Measurements from ENCODE around the gene EIF5.
A peak's percentile ranks its signal among the peaks of the same experiment; 100 is the strongest.

The EIF5 gene

GRCh38 chr14:103346286-103346685 lies 12.2 kb downstream of the EIF5 start:
- H3K36me3 ChIP-seq (ENCODE audit: control insufficient read depth in 2 of 2, insufficient read depth in 1 of 2, low read length in 2 of 2), result peaks cover 16 to 32% of the 10 kb centered on the region in 2 experiments
- H3K27ac ChIP-seq (ENCODE audit: extremely low read depth, low read depth, low read length), result no peak overlapping the region
- no peaks in the 10 kb centered on the region for H3K4me1 ChIP-seq (ENCODE audit: control insufficient read depth, insufficient read depth, low read length)
- H3K9me3 ChIP-seq (ENCODE audit: control insufficient read depth, insufficient read depth, low read depth, low read length), result no peaks in the 10 kb centered on the region
- ChIA-PET POLR2A (interaction anchor here (0.7 to 5.0 kb wide), 3 partner anchors 9 to 59 kb away, joined by 3 to 46 read pairs (median 6); partner anchors contain the start of gene EIF5), CTCF (interaction anchor here (0.7 kb wide), 1 partner anchor 100 kb away, joined by 5 read pairs; no protein-coding TSS in a partner anchor)
- no peak overlapping the region for H3K4me3 ChIP-seq (ENCODE audit: low read depth, low read length)
- TF ChIP-seq ZNF510 (tag by site-specific recombination; IDR thresholded peaks at IDR 0.05; ENCODE audit: insufficient replicate concordance), result no peak
- TF ChIP-seq, protein P1, sequence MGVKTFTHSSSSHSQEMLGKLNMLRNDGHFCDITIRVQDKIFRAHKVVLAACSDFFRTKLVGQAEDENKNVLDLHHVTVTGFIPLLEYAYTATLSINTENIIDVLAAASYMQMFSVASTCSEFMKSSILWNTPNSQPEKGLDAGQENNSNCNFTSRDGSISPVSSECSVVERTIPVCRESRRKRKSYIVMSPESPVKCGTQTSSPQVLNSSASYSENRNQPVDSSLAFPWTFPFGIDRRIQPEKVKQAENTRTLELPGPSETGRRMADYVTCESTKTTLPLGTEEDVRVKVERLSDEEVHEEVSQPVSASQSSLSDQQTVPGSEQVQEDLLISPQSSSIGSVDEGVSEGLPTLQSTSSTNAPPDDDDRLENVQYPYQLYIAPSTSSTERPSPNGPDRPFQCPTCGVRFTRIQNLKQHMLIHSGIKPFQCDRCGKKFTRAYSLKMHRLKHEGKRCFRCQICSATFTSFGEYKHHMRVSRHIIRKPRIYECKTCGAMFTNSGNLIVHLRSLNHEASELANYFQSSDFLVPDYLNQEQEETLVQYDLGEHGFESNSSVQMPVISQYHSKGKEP (tag by site-specific recombination; IDR thresholded peaks at IDR 0.05), result 0 out of 2 replicates have a peak, but pooled peaks have one; percentile 11
- TF ChIP-seq, protein P2, sequence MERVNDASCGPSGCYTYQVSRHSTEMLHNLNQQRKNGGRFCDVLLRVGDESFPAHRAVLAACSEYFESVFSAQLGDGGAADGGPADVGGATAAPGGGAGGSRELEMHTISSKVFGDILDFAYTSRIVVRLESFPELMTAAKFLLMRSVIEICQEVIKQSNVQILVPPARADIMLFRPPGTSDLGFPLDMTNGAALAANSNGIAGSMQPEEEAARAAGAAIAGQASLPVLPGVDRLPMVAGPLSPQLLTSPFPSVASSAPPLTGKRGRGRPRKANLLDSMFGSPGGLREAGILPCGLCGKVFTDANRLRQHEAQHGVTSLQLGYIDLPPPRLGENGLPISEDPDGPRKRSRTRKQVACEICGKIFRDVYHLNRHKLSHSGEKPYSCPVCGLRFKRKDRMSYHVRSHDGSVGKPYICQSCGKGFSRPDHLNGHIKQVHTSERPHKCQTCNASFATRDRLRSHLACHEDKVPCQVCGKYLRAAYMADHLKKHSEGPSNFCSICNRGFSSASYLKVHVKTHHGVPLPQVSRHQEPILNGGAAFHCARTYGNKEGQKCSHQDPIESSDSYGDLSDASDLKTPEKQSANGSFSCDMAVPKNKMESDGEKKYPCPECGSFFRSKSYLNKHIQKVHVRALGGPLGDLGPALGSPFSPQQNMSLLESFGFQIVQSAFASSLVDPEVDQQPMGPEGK (tag by site-specific recombination; IDR thresholded peaks at IDR 0.05), result no peak
- TF ChIP-seq PRDM1 (tag by site-specific recombination; IDR thresholded peaks at IDR 0.05), result peak; percentile 38; the same call in 1 of the 2 replicates
- TF ChIP-seq HOXC10 (CRISPR knock-in tag; IDR thresholded peaks at IDR 0.05), result no peak

DNA sequence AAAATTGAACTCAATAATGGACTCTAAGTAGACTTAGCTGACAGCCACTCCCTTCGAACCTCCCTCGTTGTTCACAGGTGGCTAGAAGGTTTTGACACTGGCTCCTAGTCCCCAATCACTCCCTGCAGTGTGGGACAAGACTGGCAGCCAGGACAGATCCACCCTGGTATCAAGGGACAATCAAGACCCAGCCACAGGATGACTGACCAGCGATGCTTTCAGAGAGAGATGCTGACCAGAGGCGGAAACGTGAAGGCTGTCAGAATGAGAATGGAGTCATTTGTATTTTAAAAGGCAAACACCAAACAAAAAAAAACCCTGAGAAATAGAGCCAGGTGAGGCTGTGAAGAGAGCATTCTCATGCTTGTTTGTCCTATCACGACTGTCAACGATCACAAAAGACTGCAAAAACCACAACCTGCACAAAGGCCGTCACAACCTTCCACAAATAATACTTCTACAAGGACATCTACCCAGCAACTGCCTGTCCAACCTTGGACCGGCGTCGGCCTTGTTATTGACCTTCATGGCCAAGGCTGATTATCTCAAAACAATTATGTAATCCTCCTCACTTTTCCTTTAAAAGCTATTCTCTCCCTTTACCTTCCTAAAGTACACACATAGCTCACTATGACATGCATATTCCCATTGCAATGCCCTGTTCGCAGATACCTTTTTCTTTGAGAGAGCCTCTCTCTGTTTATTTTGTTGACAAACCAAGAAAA lies 13.2 kb downstream of the EIF5 start:
- Histone ChIP-seq H3K27ac (ENCODE audit: extremely low read depth, low read depth, low read length) (no peak overlapping the region), H3K4me1 (ENCODE audit: control insufficient read depth, insufficient read depth, low read length) (no peaks in the 10 kb centered on the region), H3K36me3 (ENCODE audit: control insufficient read depth in 2 of 2, insufficient read depth in 1 of 2, low read length in 2 of 2) (peaks cover 6 to 23% of the 10 kb centered on the region in 2 experiments; a peak in 2 of 3 replicates), H3K9me3 (ENCODE audit: control insufficient read depth, insufficient read depth, low read depth, low read length) (no peaks in the 10 kb centered on the region), H3K4me3 (ENCODE audit: low read depth, low read length) (no peak overlapping the region)
- TF ChIP-seq SCRT2 (tag by site-specific recombination; IDR thresholded peaks at IDR 0.05) (0 out of 2 replicates have a peak, but pooled peaks have one; percentile 17), ZNF560 (tag by site-specific recombination; IDR thresholded peaks at IDR 0.05; ENCODE audit: borderline replicate concordance) (no peak), ZBTB6 (tag by site-specific recombination; IDR thresholded peaks at IDR 0.05) (no peak), GLI2 (tag by site-specific recombination; IDR thresholded peaks at IDR 0.05; ENCODE audit: borderline replicate concordance, low read depth) (no peak), ZNF558 (tag by site-specific recombination; IDR thresholded peaks at IDR 0.05) (peak; percentile 58; the same call in 1 of the 2 replicates)
- TF ChIP-seq, protein P3, sequence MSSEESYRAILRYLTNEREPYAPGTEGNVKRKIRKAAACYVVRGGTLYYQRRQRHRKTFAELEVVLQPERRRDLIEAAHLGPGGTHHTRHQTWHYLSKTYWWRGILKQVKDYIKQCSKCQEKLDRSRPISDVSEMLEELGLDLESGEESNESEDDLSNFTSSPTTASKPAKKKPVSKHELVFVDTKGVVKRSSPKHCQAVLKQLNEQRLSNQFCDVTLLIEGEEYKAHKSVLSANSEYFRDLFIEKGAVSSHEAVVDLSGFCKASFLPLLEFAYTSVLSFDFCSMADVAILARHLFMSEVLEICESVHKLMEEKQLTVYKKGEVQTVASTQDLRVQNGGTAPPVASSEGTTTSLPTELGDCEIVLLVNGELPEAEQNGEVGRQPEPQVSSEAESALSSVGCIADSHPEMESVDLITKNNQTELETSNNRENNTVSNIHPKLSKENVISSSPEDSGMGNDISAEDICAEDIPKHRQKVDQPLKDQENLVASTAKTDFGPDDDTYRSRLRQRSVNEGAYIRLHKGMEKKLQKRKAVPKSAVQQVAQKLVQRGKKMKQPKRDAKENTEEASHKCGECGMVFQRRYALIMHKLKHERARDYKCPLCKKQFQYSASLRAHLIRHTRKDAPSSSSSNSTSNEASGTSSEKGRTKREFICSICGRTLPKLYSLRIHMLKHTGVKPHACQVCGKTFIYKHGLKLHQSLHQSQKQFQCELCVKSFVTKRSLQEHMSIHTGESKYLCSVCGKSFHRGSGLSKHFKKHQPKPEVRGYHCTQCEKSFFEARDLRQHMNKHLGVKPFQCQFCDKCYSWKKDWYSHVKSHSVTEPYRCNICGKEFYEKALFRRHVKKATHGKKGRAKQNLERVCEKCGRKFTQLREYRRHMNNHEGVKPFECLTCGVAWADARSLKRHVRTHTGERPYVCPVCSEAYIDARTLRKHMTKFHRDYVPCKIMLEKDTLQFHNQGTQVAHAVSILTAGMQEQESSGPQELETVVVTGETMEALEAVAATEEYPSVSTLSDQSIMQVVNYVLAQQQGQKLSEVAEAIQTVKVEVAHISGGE (tag by site-specific recombination; conservative IDR thresholded peaks at IDR 0.05; ENCODE audit: low read depth), result no peak
- ChIA-PET CTCF (interaction anchor here (1.0 kb wide), 1 partner anchor 15 kb away, joined by 3 read pairs; no protein-coding TSS in a partner anchor), POLR2A (interaction anchor here (5.0 kb wide), 1 partner anchor 12 kb away, joined by 46 read pairs; the partner anchor contains the start of gene EIF5)
